HG02642 (cell line): ENCODE data around the gene GPD2.
"Not testable (repeated sequence)": the region's sequence is repeated elsewhere in the genome, so short reads cannot be mapped to it uniquely, and the experiment has no call there.

Source experiments
- ATAC-seq: cut with Tn5 transposase; IDR thresholded peaks from one replicate; pipeline ENCODE4 v1.9.1; 2021; ENCODE audit warnings: mild to moderate bottlenecking; ENCODE audit not compliant: unreplicated experiment, poor library complexity

GPD2 gene

GRCh38 chr2:156517419-156517818, 81.2 kb downstream of the GPD2 start:
- ATAC-seq, result no peak

- ATAC-seq, result no peak
Measured at GRCh38 chr2:156518138-156518537, 82.0 kb downstream of the GPD2 start.

- ATAC-seq, result no peak
Measured at GRCh38 chr2:156522864-156523440, 86.8 kb downstream of the GPD2 start.

- ATAC-seq, result peak; percentile 92
Measured at GRCh38 chr2:156526950-156527636, 90.9 kb downstream of the GPD2 start.

GRCh38 chr2:156528583-156528982, 92.4 kb downstream of the GPD2 start:
- ATAC-seq, result not testable (repeated sequence)

GRCh38 chr2:156532989-156533388, 96.8 kb downstream of the GPD2 start:
- peak; percentile 75 for ATAC-seq

GRCh38 chr2:156536534-156536933, 100.4 kb downstream of the GPD2 start:
- no peak for ATAC-seq

GRCh38 chr2:156537141-156537540, 101.0 kb downstream of the GPD2 start:
- ATAC-seq, result no peak

GRCh38 chr2:156538083-156538504, 101.9 kb downstream of the GPD2 start:
- ATAC-seq, result peak; percentile 60

GRCh38 chr2:156539086-156539860, 103.1 kb downstream of the GPD2 start:
- ATAC-seq, result no peak

- ATAC-seq, result no peak
Measured at GRCh38 chr2:156540706-156541105, 104.5 kb downstream of the GPD2 start.

GRCh38 chr2:156541229-156541628, 105.0 kb downstream of the GPD2 start:
- no peak for ATAC-seq

GRCh38 chr2:156541706-156542105, 105.5 kb downstream of the GPD2 start:
- no peak for ATAC-seq

GRCh38 chr2:156548413-156548812, 112.2 kb downstream of the GPD2 start:
- no peak for ATAC-seq

- ATAC-seq, result no peak
Measured at GRCh38 chr2:156553714-156554442, 117.7 kb downstream of the GPD2 start.

GRCh38 chr2:156561326-156561725, 125.1 kb downstream of the GPD2 start:
- no peak for ATAC-seq

- no peak for ATAC-seq
Measured at GRCh38 chr2:156562124-156562523, 125.9 kb downstream of the GPD2 start.

GRCh38 chr2:156563994-156564753, 128.0 kb downstream of the GPD2 start:
- no peak for ATAC-seq

GRCh38 chr2:156565066-156565710, 129.0 kb downstream of the GPD2 start:
- ATAC-seq, result no peak

GRCh38 chr2:156573710-156574109, 137.5 kb downstream of the GPD2 start:
- ATAC-seq, result peak; percentile 66
